ENCODE results near the gene SIGLEC10.

GRCh38 chr19:51380379-51380778 is 37.1 kb downstream of the SIGLEC10 start:
- TF ChIP-seq CTCF (IDR thresholded peaks at IDR 0.05; ENCODE audit: low read depth, low read length) (no peak), EZH2phosphoT487 (IDR thresholded peaks at IDR 0.05; ENCODE audit: low read depth) (no peak)
